A549 treated with Hydrocortisone at 1 μM for 4 hours (cell line): Measurements from ENCODE around the gene LRIG1. TPM values are rescaled to one million over a fixed set of nuclear protein-coding genes. Genes with fewer than 3 reads are reported as not detected.

ENCODE experiments used
- total RNA-seq: library from RNA; stranded (reverse); fragments of 200-300 nt; extraction: Qiagen RNA extraction; gene quantifications from 5 replicates; pipeline ENCODE4 v1.2.3, GENCODE V29; 2022

Gene LRIG1
- total RNA-seq, result 3.5 to 7.4 TPM (median 4.5 TPM) in 5 replicates

GRCh38 chr3:66500576-66501482 is at the start of gene LRIG1:
TSS of gene LRIG1 (minus strand) at chr3:66501022. CDS start at chr3:66500407, 615 bp downstream.

